Sigmoid colon (tissue), 4 donors: ENCODE data around the gene SGCD.

ENCODE experiments used
- CTCF ChIP-seq, 4 experiments: fragments of 450-650 bp in 3 of 4; fragments of 200-600 bp in 1 of 4; IDR thresholded peaks; one replicate each; pipeline ENCODE4 v1.5.1; 2016 to 2019; ENCODE audit warnings: antibody characterized with exemption in 4 of 4, mild to moderate bottlenecking in 3 of 4, moderate library complexity in 2 of 4
- EP300 ChIP-seq, 4 donors: sonication (generic); formaldehyde crosslinking; IDR thresholded peaks; one replicate each; pipeline ENCODE4 v1.6.1; 2017; ENCODE audit warnings: antibody characterized with exemption in 4 of 4
- POLR2A ChIP-seq, 2 donors: fragments of 450-650 bp; IDR thresholded peaks; one replicate each; pipeline ENCODE4 v1.6.1; 2016; ENCODE audit warnings: antibody characterized with exemption in 2 of 2, mild to moderate bottlenecking in 2 of 2, moderate library complexity in 2 of 2

- TF ChIP-seq CTCF (IDR thresholded peaks at IDR 0.05) (no peak), POLR2A (IDR thresholded peaks at IDR 0.05) (no peak), EP300 (IDR thresholded peaks at IDR 0.05) (no peak)
Measured at GRCh38 chr5:156328766-156329165, 1.8 kb downstream of the SGCD start.
